Measurements from ENCODE around the gene FBRSL1. TPM values are rescaled to one million over a fixed set of nuclear protein-coding genes. Genes with fewer than 3 reads are reported as not detected.

The FBRSL1 gene
- total and polyA plus RNA-seq, 11 donors: 23.0 to 88.2 (median 40.0) TPM

DNA sequence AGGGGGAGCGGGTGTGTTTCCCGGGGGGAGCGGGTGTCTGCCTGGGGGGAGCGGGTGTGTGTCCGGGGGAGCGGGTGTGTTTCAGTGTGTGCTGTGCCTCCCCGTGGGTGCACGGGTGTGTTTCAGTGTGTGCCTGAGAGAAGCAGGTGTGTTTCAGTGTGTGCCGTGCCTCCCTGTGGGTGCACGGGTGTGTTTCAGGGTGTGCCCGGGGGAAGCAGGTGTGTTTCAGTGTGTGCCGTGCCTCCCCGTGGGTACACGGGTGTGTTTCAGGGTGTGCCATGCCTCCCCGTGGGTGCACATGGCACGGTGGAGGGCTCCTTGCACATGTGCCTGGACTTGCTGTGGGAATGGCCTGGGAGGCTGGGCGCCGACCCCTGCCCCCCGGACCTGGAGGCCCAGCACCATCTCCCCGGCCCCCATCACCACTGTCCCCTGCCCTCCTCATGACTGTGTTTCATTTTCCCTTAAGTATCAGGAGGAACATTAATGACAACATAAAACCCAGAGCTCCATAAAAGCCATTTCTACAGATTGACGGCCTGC, 38.7 kb downstream of the FBRSL1 start:
- no peak for ATAC-seq
- no peaks in the 10 kb centered on the region for H3K9me3 ChIP-seq
- H3K4me1 ChIP-seq: peaks cover 0 to 27% (median 4%) of the 10 kb centered on the region in 12 donors
- intact Hi-C loops (cut with DNase I): loop anchor here in 2 of 10 donors (10.0 kb wide), 2 partner anchors 104 to 374 kb away; no protein-coding TSS in a partner anchor
- no peak for DNase-seq
- no peak overlapping the region for H3K27ac ChIP-seq
- WGBS, 4 donors: 92 to 96% (median 95%) methylated on average over 15 to 21 of the region's 21 CpGs
- no peaks in the 10 kb centered on the region for H3K27me3 ChIP-seq
- H3K4me3 ChIP-seq: no peak overlapping the region
- peaks cover 0 to 16% (median 3%) of the 10 kb centered on the region in 9 donors for H3K36me3 ChIP-seq
- TF ChIP-seq, protein P1, sequence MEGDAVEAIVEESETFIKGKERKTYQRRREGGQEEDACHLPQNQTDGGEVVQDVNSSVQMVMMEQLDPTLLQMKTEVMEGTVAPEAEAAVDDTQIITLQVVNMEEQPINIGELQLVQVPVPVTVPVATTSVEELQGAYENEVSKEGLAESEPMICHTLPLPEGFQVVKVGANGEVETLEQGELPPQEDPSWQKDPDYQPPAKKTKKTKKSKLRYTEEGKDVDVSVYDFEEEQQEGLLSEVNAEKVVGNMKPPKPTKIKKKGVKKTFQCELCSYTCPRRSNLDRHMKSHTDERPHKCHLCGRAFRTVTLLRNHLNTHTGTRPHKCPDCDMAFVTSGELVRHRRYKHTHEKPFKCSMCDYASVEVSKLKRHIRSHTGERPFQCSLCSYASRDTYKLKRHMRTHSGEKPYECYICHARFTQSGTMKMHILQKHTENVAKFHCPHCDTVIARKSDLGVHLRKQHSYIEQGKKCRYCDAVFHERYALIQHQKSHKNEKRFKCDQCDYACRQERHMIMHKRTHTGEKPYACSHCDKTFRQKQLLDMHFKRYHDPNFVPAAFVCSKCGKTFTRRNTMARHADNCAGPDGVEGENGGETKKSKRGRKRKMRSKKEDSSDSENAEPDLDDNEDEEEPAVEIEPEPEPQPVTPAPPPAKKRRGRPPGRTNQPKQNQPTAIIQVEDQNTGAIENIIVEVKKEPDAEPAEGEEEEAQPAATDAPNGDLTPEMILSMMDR (IDR thresholded peaks at IDR 0.05): no peak
- no peak for TF ChIP-seq POLR2A (IDR thresholded peaks at IDR 0.05)

DNA sequence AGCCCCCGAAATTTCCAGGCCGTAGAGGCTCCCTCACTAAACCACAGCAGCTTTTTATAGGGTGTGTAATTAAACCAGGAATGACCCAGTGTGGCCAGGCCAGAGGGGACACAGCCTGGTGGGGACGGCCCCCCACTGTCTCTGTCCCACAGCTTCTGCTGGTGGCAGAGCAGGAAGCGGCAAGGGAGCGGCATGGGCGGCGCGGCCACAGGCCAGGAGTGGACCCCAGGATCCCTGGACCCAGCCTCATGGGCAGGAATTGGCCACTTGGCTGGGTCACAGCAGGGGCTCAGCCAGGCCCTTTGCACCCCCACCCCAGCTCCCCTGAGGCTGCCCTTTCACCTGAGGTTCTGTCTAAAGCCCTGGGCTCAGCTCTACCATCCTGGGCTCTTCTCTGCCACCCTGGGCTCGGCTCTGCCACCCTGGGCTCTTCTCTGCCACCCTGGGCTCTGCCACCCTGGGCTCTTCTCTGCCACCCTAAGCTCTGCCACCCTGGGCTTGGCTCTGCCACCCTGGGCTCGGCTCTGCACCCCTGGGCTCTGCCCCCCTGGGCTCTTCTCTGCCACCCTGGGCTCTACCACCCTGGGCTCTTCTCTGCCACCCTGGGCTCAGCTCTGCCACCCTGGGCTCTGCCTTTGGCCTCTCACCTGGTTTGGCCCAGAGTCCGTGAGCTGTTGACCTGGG, 39.3 kb downstream of the FBRSL1 start:
- Histone ChIP-seq H3K36me3 (peaks cover 0 to 16% (median 3%) of the 10 kb centered on the region in 9 donors), H3K27me3 (no peaks in the 10 kb centered on the region), H3K27ac (no peak overlapping the region), H3K4me1 (peaks cover 0 to 20% (median 0%) of the 10 kb centered on the region in 12 donors), H3K4me3 (no peak overlapping the region), H3K9me3 (no peaks in the 10 kb centered on the region)
- TF ChIP-seq, protein P1 (IDR thresholded peaks at IDR 0.05): no peak
- no peak for TF ChIP-seq POLR2A (IDR thresholded peaks at IDR 0.05)
- ATAC-seq (no peak), DNase-seq (no peak)
- intact Hi-C loops (cut with DNase I): loop anchor here in 2 of 10 donors (10.0 kb wide), 2 partner anchors 104 to 374 kb away; no protein-coding TSS in a partner anchor
- WGBS, 4 donors: 91 to 100% (median 97%) methylated on average over 4 to 11 of the region's 11 CpGs

DNA sequence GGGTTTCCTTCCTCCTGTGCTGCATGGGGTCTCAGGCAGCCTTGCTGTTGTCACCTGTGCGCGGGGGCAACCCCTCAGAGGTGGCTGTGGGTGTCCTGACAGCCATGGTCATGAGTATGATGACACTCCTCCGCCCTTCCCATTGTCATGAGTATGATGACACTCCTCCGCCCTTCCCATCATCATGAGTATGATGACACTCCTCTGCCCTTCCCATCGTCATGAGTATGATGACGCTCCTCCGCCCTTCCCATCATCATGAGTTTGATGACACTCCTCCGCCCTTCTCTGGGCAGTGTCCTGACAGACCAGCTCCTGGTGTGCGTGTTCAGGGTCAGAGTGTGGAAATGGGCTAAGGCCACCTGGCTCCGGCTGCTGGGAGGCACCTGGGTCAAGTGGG, 40.0 kb downstream of the FBRSL1 start:
- intact Hi-C loops (cut with DNase I): loop anchor here in 2 of 10 donors (10.0 kb wide), 2 partner anchors 105 to 375 kb away; no protein-coding TSS in a partner anchor
- 91 to 99% (median 97%) methylated on average over 10 of the region's 10 CpGs for WGBS, 4 donors
- peaks cover 0 to 16% (median 3%) of the 10 kb centered on the region in 9 donors for H3K36me3 ChIP-seq

DNA sequence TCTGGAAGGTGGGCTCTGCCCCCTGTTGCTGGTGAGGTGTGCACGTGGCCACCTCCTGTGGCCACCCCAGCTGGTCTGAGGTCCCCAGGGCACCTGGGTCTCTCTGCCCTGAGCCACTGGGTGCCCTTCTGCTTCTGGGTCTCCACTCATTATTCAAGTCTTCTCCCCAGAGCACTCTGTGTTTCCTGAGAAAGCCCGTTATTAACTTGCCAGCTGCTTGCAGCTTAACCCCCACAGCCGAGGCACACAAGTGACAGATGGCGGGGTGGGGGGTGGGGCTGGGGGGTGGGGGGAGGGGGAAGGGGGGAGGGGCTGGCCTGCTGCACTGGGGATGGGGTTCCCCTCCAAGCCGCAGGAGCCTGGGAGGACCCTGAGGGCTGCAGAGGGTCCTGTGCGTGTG, 40.5 kb downstream of the FBRSL1 start:
- DNase-seq (no peak), ATAC-seq (no peak)
- WGBS, 4 donors: 78 to 90% (median 85%) methylated on average over 3 to 6 of the region's 6 CpGs
- H3K4me3 ChIP-seq: no peak overlapping the region
- peaks cover 0 to 16% (median 3%) of the 10 kb centered on the region in 9 donors for H3K36me3 ChIP-seq
- intact Hi-C loops (cut with DNase I): no loop called here
- no peaks in the 10 kb centered on the region for H3K9me3 ChIP-seq
- peaks cover 0 to 10% (median 0%) of the 10 kb centered on the region in 12 donors for H3K4me1 ChIP-seq
- no peak overlapping the region for H3K27ac ChIP-seq
- no peaks in the 10 kb centered on the region for H3K27me3 ChIP-seq
- no peak for TF ChIP-seq POLR2A (IDR thresholded peaks at IDR 0.05)
- TF ChIP-seq, protein P1 (IDR thresholded peaks at IDR 0.05): no peak

More for the DNA sequence above, 40.0 kb downstream of the FBRSL1 start:
- TF ChIP-seq, protein P1 (IDR thresholded peaks at IDR 0.05): no peak
- TF ChIP-seq POLR2A (IDR thresholded peaks at IDR 0.05): no peak
- Histone ChIP-seq H3K27ac (no peak overlapping the region), H3K4me1 (peaks cover 0 to 15% (median 0%) of the 10 kb centered on the region in 12 donors), H3K9me3 (no peaks in the 10 kb centered on the region), H3K27me3 (no peaks in the 10 kb centered on the region), H3K4me3 (no peak overlapping the region)
- DNase-seq (no peak), ATAC-seq (no peak)

Data from heart left ventricle (tissue), 16 donors.